Activated CD8-positive, alpha-beta T cell treated with anti-CD3 and anti-CD28 coated beads for 36 hours (primary cell): Measurements from ENCODE around the gene SIRT5. TPM values are rescaled to one million over a fixed set of nuclear protein-coding genes. Genes with fewer than 3 reads are reported as not detected.
A peak's percentile ranks its signal among the peaks of the same experiment; 100 is the strongest.

Source experiments
- ATAC-seq: fragments of 200-7000 bp; cut with Tn5 transposase; one replicate; pipeline ENCODE4 v1.10.0; 2021; ENCODE audit warnings: mild to moderate bottlenecking, moderate library complexity
- CTCF ChIA-PET: fragments of 350-600 bp; sonication (Branson Sonifier 250); formaldehyde crosslinking; loops from one replicate; lab custom pipeline; 2021; ENCODE audit warnings: antibody characterized with exemption; lab: Charles Lee
- POLR2A ChIA-PET: fragments of 350-600 bp; sonication (Branson Sonifier 250); formaldehyde crosslinking; loops from one replicate; lab custom pipeline; 2021; ENCODE audit warnings: antibody characterized with exemption; lab: Charles Lee
- DNase-seq: peaks from one replicate; pipeline ENCODE4 v3.0.0-alpha.2; 2020
- H3K27ac Mint-ChIP-seq: one replicate; pipeline ENCODE4 v1.8.0; 2021; ENCODE audit warnings: mild to moderate bottlenecking, mixed read lengths
- H3K27me3 Mint-ChIP-seq: one replicate; pipeline ENCODE4 v1.8.0; 2021; ENCODE audit warnings: mixed read lengths
- H3K36me3 Mint-ChIP-seq: one replicate; pipeline ENCODE4 v1.8.0; 2021; ENCODE audit warnings: low read depth, mixed read lengths
- H3K4me1 Mint-ChIP-seq: one replicate; pipeline ENCODE4 v1.8.0; 2021; ENCODE audit warnings: low read depth, mixed read lengths
- H3K4me3 Mint-ChIP-seq: one replicate; pipeline ENCODE4 v1.8.0; 2021; ENCODE audit warnings: mild to moderate bottlenecking, moderate library complexity, mixed read lengths
- H3K9me3 Mint-ChIP-seq: one replicate; pipeline ENCODE4 v1.8.0; 2021; ENCODE audit warnings: mixed read lengths
- CTCF ChIP-seq: fragments of 200-600 bp; IDR thresholded peaks from one replicate; pipeline ENCODE4 v1.8.0; 2022; ENCODE audit warnings: antibody characterized with exemption, mild to moderate bottlenecking
- intact Hi-C: fragments of 100-400 bp; cut with micrococcal nuclease; formaldehyde crosslinking; loops from one replicate; pipeline ENCODE4 v1.10.0; 2022
- total RNA-seq, 2 experiments: library from RNA; stranded (reverse); gene quantifications; one replicate each; pipeline ENCODE4 v1.2.3, GENCODE V29; 2021

SIRT5 gene
- total RNA-seq, 2 experiments from 2014 or later = 9.4 to 13.5 TPM

- ATAC-seq = no peak
- POLR2A ChIA-PET = interaction anchor here (1.0 kb wide), 1 partner anchor 13 kb away, joined by 3 read pairs; no protein-coding TSS in a partner anchor
- no peak overlapping the region for H3K27ac Mint-ChIP-seq
Measured at GRCh38 chr6:13604546-13605416, 30.4 kb downstream of the SIRT5 start.

GRCh38 chr6:13605634-13606033, 31.2 kb downstream of the SIRT5 start:
- Mint-ChIP-seq H3K27ac (no peak overlapping the region), H3K4me1 (no peaks in the 10 kb centered on the region), H3K36me3 (peaks cover 16% of the 10 kb centered on the region), H3K4me3 (no peak overlapping the region), H3K9me3 (no peaks in the 10 kb centered on the region), H3K27me3 (no peaks in the 10 kb centered on the region)
- TF ChIP-seq CTCF = no peak
- no peak for DNase-seq
- intact Hi-C loops = no loop called here
- ATAC-seq = no peak
- ChIA-PET CTCF (interaction anchor here (1.3 to 2.7 kb wide), 4 partner anchors 9 to 31 kb away, joined by 4 to 8 read pairs (median 6); partner anchors contain the start of genes NOL7 and SIRT5), POLR2A (no interaction called here)

More at GRCh38 chr6:13604546-13605416, 30.4 kb downstream of the SIRT5 start:
- CTCF ChIA-PET = interaction anchor here (1.2 to 2.7 kb wide), 5 partner anchors 10 to 31 kb away, joined by 3 to 8 read pairs (median 5); partner anchors contain the start of genes NOL7 and SIRT5
- Mint-ChIP-seq H3K27me3 (no peaks in the 10 kb centered on the region), H3K9me3 (no peaks in the 10 kb centered on the region), H3K36me3 (peaks cover 16% of the 10 kb centered on the region), H3K4me1 (no peaks in the 10 kb centered on the region), H3K4me3 (no peak overlapping the region)
- TF ChIP-seq CTCF = no peak
- no peak for DNase-seq
- intact Hi-C loops = no loop called here

DNA sequence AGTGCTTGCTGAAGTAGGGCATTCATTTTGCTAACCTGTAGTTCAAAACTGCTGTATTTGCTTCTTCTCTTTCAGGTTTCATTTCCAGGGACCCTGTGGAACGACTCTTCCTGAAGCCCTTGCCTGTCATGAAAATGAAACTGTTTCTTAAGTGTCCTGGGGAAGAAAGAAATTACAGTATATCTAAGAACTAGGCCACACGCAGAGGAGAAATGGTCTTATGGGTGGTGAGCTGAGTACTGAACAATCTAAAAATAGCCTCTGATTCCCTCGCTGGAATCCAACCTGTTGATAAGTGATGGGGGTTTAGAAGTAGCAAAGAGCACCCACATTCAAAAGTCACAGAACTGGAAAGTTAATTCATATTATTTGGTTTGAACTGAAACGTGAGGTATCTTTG, 37.3 kb downstream of the SIRT5 start:
- Mint-ChIP-seq H3K27ac (peak overlapping the region; percentile 62), H3K9me3 (no peaks in the 10 kb centered on the region), H3K36me3 (peaks cover 21% of the 10 kb centered on the region), H3K27me3 (no peaks in the 10 kb centered on the region), H3K4me1 (peaks cover 21% of the 10 kb centered on the region), H3K4me3 (no peak overlapping the region)
- DNase-seq (no peak), ATAC-seq (no peak)
- no peak for TF ChIP-seq CTCF
- intact Hi-C loops = loop anchor here (10.0 kb wide), 1 partner anchor 153 kb away; no protein-coding TSS in a partner anchor
- ChIA-PET POLR2A (no interaction called here), CTCF (interaction anchor here (3.0 kb wide), 1 partner anchor 37 kb away, joined by 16 read pairs; the partner anchor contains the start of gene SIRT5)

DNA sequence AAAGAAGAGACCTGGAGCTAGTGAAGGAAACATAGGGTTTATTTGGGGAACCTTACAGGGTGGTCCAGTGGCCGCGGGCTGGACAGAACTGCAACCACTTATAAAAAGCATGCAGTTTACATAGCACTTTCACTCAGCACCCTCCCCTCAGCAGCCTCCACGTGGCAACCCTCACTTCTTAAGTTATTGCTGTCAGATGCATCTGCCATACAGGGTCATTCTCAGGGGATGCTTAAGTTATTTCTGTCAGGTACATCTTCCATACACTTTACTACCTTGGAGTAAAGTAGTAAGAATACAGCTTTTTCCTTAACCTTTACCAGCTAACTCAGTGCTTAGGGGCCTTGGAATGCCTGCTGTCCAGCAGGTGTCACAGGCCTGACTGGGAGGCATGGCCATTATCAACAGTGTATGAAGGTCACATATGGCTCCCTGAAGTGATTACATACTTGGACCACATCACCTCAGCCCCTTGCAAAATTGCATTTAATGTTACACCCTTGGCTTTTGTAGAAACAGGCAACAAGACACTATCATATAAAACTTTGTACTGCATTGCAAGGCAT, 38.7 kb downstream of the SIRT5 start:
- ATAC-seq (no peak), DNase-seq (no peak)
- Mint-ChIP-seq H3K27me3 (no peaks in the 10 kb centered on the region), H3K4me1 (peaks cover 31% of the 10 kb centered on the region), H3K4me3 (peak overlapping the region; percentile 99), H3K27ac (no peak overlapping the region), H3K36me3 (peaks cover 30% of the 10 kb centered on the region), H3K9me3 (no peaks in the 10 kb centered on the region)
- POLR2A ChIA-PET = no interaction called here
- CTCF ChIA-PET = interaction anchor here (3.0 kb wide), 1 partner anchor 38 kb away, joined by 16 read pairs; the partner anchor contains the start of gene SIRT5
- TF ChIP-seq CTCF = no peak
- intact Hi-C loops = loop anchor here (10.0 kb wide), 1 partner anchor 152 kb away; no protein-coding TSS in a partner anchor
